Measurements from ENCODE around the gene CNNM3.

GRCh38 chr2:96826546-96827278, 10.6 kb downstream of the CNNM3 start:
- TF ChIP-seq EZH2 (IDR thresholded peaks at IDR 0.05; ENCODE audit: insufficient read depth, low read length) (no peak), CTCF (IDR thresholded peaks at IDR 0.05; ENCODE audit: insufficient read depth, low read depth, low read length) (no peak)

All from astrocyte (in vitro differentiated cells and primary cell).